ENCODE data around the gene FGR. TPM values are rescaled to one million over a fixed set of nuclear protein-coding genes. Genes with fewer than 3 reads are reported as not detected.

Gene FGR
- total and polyA plus RNA-seq, 2 of the 13 experiments (the other 11 are each of a cell fraction or from before 2014, with no cell fraction given) = not detected

- no peak for TF ChIP-seq ZBTB37 (CRISPR knock-in tag; IDR thresholded peaks at IDR 0.05)
- TF ChIP-seq ZKSCAN5 (CRISPR knock-in tag; IDR thresholded peaks at IDR 0.05) = 0 out of 2 replicates have a peak, but pooled peaks have one; percentile 30
- TF ChIP-seq SETDB1 (CRISPR knock-in tag; IDR thresholded peaks at IDR 0.05; ENCODE audit: borderline replicate concordance) = no peak
- TF ChIP-seq, protein P1, sequence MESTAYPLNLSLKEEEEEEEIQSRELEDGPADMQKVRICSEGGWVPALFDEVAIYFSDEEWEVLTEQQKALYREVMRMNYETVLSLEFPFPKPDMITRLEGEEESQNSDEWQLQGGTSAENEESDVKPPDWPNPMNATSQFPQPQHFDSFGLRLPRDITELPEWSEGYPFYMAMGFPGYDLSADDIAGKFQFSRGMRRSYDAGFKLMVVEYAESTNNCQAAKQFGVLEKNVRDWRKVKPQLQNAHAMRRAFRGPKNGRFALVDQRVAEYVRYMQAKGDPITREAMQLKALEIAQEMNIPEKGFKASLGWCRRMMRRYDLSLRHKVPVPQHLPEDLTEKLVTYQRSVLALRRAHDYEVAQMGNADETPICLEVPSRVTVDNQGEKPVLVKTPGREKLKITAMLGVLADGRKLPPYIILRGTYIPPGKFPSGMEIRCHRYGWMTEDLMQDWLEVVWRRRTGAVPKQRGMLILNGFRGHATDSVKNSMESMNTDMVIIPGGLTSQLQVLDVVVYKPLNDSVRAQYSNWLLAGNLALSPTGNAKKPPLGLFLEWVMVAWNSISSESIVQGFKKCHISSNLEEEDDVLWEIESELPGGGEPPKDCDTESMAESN (CRISPR knock-in tag; conservative IDR thresholded peaks at IDR 0.05) = peak; percentile 58; the same call in 1 of the 2 replicates
- TF ChIP-seq MBD4 (IDR thresholded peaks at IDR 0.05; ENCODE audit: borderline replicate concordance, low read length) = no peak
- TF ChIP-seq, protein P2, sequence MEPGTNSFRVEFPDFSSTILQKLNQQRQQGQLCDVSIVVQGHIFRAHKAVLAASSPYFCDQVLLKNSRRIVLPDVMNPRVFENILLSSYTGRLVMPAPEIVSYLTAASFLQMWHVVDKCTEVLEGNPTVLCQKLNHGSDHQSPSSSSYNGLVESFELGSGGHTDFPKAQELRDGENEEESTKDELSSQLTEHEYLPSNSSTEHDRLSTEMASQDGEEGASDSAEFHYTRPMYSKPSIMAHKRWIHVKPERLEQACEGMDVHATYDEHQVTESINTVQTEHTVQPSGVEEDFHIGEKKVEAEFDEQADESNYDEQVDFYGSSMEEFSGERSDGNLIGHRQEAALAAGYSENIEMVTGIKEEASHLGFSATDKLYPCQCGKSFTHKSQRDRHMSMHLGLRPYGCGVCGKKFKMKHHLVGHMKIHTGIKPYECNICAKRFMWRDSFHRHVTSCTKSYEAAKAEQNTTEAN (CRISPR knock-in tag; conservative IDR thresholded peaks at IDR 0.05) = no peak
- TF ChIP-seq ZNF567 (CRISPR knock-in tag; IDR thresholded peaks at IDR 0.05; ENCODE audit: borderline replicate concordance) = no peak
- TF ChIP-seq, protein P3, sequence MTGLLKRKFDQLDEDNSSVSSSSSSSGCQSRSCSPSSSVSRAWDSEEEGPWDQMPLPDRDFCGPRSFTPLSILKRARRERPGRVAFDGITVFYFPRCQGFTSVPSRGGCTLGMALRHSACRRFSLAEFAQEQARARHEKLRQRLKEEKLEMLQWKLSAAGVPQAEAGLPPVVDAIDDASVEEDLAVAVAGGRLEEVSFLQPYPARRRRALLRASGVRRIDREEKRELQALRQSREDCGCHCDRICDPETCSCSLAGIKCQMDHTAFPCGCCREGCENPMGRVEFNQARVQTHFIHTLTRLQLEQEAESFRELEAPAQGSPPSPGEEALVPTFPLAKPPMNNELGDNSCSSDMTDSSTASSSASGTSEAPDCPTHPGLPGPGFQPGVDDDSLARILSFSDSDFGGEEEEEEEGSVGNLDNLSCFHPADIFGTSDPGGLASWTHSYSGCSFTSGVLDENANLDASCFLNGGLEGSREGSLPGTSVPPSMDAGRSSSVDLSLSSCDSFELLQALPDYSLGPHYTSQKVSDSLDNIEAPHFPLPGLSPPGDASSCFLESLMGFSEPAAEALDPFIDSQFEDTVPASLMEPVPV (CRISPR knock-in tag; IDR thresholded peaks at IDR 0.05) = no peak
- TF ChIP-seq ZNF180 (CRISPR knock-in tag; IDR thresholded peaks at IDR 0.05; ENCODE audit: borderline replicate concordance, low read depth) = no peak
- TF ChIP-seq ZNF724P (CRISPR knock-in tag; IDR thresholded peaks at IDR 0.05; ENCODE audit: borderline replicate concordance) = no peak
- TF ChIP-seq, protein P4, sequence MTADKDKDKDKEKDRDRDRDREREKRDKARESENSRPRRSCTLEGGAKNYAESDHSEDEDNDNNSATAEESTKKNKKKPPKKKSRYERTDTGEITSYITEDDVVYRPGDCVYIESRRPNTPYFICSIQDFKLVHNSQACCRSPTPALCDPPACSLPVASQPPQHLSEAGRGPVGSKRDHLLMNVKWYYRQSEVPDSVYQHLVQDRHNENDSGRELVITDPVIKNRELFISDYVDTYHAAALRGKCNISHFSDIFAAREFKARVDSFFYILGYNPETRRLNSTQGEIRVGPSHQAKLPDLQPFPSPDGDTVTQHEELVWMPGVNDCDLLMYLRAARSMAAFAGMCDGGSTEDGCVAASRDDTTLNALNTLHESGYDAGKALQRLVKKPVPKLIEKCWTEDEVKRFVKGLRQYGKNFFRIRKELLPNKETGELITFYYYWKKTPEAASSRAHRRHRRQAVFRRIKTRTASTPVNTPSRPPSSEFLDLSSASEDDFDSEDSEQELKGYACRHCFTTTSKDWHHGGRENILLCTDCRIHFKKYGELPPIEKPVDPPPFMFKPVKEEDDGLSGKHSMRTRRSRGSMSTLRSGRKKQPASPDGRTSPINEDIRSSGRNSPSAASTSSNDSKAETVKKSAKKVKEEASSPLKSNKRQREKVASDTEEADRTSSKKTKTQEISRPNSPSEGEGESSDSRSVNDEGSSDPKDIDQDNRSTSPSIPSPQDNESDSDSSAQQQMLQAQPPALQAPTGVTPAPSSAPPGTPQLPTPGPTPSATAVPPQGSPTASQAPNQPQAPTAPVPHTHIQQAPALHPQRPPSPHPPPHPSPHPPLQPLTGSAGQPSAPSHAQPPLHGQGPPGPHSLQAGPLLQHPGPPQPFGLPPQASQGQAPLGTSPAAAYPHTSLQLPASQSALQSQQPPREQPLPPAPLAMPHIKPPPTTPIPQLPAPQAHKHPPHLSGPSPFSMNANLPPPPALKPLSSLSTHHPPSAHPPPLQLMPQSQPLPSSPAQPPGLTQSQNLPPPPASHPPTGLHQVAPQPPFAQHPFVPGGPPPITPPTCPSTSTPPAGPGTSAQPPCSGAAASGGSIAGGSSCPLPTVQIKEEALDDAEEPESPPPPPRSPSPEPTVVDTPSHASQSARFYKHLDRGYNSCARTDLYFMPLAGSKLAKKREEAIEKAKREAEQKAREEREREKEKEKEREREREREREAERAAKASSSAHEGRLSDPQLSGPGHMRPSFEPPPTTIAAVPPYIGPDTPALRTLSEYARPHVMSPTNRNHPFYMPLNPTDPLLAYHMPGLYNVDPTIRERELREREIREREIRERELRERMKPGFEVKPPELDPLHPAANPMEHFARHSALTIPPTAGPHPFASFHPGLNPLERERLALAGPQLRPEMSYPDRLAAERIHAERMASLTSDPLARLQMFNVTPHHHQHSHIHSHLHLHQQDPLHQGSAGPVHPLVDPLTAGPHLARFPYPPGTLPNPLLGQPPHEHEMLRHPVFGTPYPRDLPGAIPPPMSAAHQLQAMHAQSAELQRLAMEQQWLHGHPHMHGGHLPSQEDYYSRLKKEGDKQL (CRISPR knock-in tag; IDR thresholded peaks at IDR 0.05; ENCODE audit: low read depth) = no peak
- no peak for TF ChIP-seq ZNF326 (CRISPR knock-in tag; IDR thresholded peaks at IDR 0.05; ENCODE audit: borderline replicate concordance)
- TF ChIP-seq PHF8 (CRISPR knock-in tag; IDR thresholded peaks at IDR 0.05) = no peak
- no peak for TF ChIP-seq NKX3-1 (CRISPR knock-in tag; IDR thresholded peaks at IDR 0.05)
- no peak for TF ChIP-seq RARG (CRISPR knock-in tag; IDR thresholded peaks at IDR 0.05; ENCODE audit: low read depth)
- TF ChIP-seq, protein P5, sequence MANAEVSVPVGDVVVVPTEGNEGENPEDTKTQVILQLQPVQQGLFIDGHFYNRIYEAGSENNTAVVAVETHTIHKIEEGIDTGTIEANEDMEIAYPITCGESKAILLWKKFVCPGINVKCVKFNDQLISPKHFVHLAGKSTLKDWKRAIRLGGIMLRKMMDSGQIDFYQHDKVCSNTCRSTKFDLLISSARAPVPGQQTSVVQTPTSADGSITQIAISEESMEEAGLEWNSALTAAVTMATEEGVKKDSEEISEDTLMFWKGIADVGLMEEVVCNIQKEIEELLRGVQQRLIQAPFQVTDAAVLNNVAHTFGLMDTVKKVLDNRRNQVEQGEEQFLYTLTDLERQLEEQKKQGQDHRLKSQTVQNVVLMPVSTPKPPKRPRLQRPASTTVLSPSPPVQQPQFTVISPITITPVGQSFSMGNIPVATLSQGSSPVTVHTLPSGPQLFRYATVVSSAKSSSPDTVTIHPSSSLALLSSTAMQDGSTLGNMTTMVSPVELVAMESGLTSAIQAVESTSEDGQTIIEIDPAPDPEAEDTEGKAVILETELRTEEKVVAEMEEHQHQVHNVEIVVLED (CRISPR knock-in tag; IDR thresholded peaks at IDR 0.05; ENCODE audit: borderline replicate concordance) = no peak
These were observed 53.2 kb downstream of the FGR start (continued) for GRCh38 chr1:27581823-27582243.
